HCT116 (cell line): ENCODE results near the gene RFX3. TPM values are rescaled to one million over a fixed set of nuclear protein-coding genes. Genes with fewer than 3 reads are reported as not detected.

Experiments used
- ATAC-seq: fragments of 200-7000 bp; cut with Tn5 transposase; 2 replicates; pipeline ENCODE4 v1.9.1; 2020; ENCODE audit warnings: mild to moderate bottlenecking, moderate library complexity
- BruUV-seq: library from RNA; stranded (reverse); fragments of 400-500 nt; replicated peaks from 2 replicates; lab custom pipeline; 2021; lab: Mats Ljungman, UMichigan
- CTCF ChIA-PET: fragments of 300-600 bp; sonication (Branson Sonifier 250); formaldehyde crosslinking; loops from one replicate; lab custom pipeline; 2021; ENCODE audit warnings: antibody characterized with exemption; lab: Charles Lee
- POLR2A ChIA-PET: fragments of 300-600, 350-600 bp; sonication (Branson Sonifier 250); formaldehyde crosslinking; loops from one replicate; lab custom pipeline; 2021; ENCODE audit warnings: antibody characterized with exemption; lab: Charles Lee
- RAD21 ChIA-PET, 2 experiments: fragments of 300-600 bp; sonication (Branson Sonifier 250); formaldehyde crosslinking; loops; one replicate each; lab custom pipeline; 2023; ENCODE audit warnings: low total read pairs in 2 of 2; ENCODE audit not compliant: uncharacterized antibody in 2 of 2, unreplicated experiment in 2 of 2, low non-redundant PET in 1 of 2; lab: Charles Lee
- DNase-seq: peaks from one replicate; pipeline ENCODE4 v3.0.0-alpha.2; 2010; ENCODE audit warnings: low read depth, low spot score
- H2AFZ ChIP-seq: fragments of 200-600 bp; shearing (Covaris generic), sonication (generic); 2 replicates; pipeline ENCODE4 v1.6.1; 2017; ENCODE audit warnings: low read depth, mixed run types, mixed read lengths, antibody characterized with exemption, low read length; ENCODE audit not compliant: poor library complexity, severe bottlenecking
- H3K27ac ChIP-seq: 2 replicates; pipeline ENCODE4 v1.5.1; 2012; ENCODE audit warnings: low read depth, low read length
- H3K27me3 ChIP-seq: fragments of 200-600 bp; sonication (generic); 2 replicates; pipeline ENCODE4 v1.6.1; 2016; ENCODE audit warnings: mixed run types, low read length, mixed read lengths; ENCODE audit not compliant: insufficient read depth
- H3K36me3 ChIP-seq, 2 experiments: fragments of 200-500 bp in 1 of 2; fragments of 200-600 bp in 1 of 2; sonication (Bioruptor generic) in 1 of 2; sonication (generic) in 1 of 2; 2 replicates each; pipeline versions ENCODE4 v1.5.1 to v1.6.1; 2014 to 2016; ENCODE audit warnings: low read length in 2 of 2, inconsistent platforms in 1 of 2, mixed read lengths in 1 of 2, mixed run types in 1 of 2; ENCODE audit not compliant: insufficient read depth in 2 of 2, control insufficient read depth in 1 of 2
- H3K4me1 ChIP-seq, 2 experiments: fragments of 200-600 bp in 1 of 2; sonication (generic) in 1 of 2; 2 replicates each; pipeline versions ENCODE4 v1.5.1 to v1.6.1; 2012 to 2017; ENCODE audit warnings: low read length in 2 of 2, inconsistent platforms in 1 of 2, mild to moderate bottlenecking in 1 of 2, mixed read lengths in 1 of 2, mixed run types in 1 of 2, moderate library complexity in 1 of 2; ENCODE audit not compliant: insufficient read depth in 2 of 2, control insufficient read depth in 1 of 2
- H3K4me2 ChIP-seq: fragments of 200-600 bp; sonication (generic); 2 replicates; pipeline ENCODE4 v1.6.1; 2017; ENCODE audit warnings: mixed run types, low read length, mixed read lengths
- H3K4me3 ChIP-seq, 2 experiments: fragments of 200-600 bp in 1 of 2; sonication (generic) in 1 of 2; replicated peaks in 1 of 2; 2 replicates each; pipeline ENCODE4 v1.5.1; 2011 to 2016; ENCODE audit warnings: low read length in 2 of 2, control low read depth in 1 of 2, low read depth in 1 of 2, mild to moderate bottlenecking in 1 of 2, mixed read lengths in 1 of 2, mixed run types in 1 of 2
- H3K79me2 ChIP-seq: fragments of 200-600 bp; sonication (generic); 2 replicates; pipeline ENCODE4 v1.6.1; 2017; ENCODE audit warnings: mild to moderate bottlenecking, mixed run types, low read length, moderate library complexity, mixed read lengths; ENCODE audit not compliant: insufficient read depth
- H3K9ac ChIP-seq: fragments of 200-600 bp; sonication (generic); 2 replicates; pipeline ENCODE4 v1.6.1; 2016; ENCODE audit warnings: low read length, mixed read lengths
- H3K9me2 ChIP-seq: fragments of 200-600 bp; sonication (generic), shearing (Covaris generic); 2 replicates; pipeline ENCODE4 v1.6.1; 2017; ENCODE audit warnings: mixed run types, mild to moderate bottlenecking, moderate library complexity; ENCODE audit not compliant: insufficient read depth
- H3K9me3 ChIP-seq, 2 experiments: fragments of 200-500 bp in 1 of 2; fragments of 200-600 bp in 1 of 2; sonication (Bioruptor generic) in 1 of 2; sonication (generic) in 1 of 2; 2 replicates each; pipeline ENCODE4 v1.6.1; 2014 to 2017; ENCODE audit warnings: low read length in 2 of 2, mixed read lengths in 2 of 2, inconsistent platforms in 1 of 2, low read depth in 1 of 2, mild to moderate bottlenecking in 1 of 2, mixed run types in 1 of 2, moderate library complexity in 1 of 2; ENCODE audit not compliant: control insufficient read depth in 1 of 2, insufficient read depth in 1 of 2
- H4K20me1 ChIP-seq: fragments of 200-600 bp; sonication (generic), shearing (Covaris generic); 2 replicates; pipeline ENCODE4 v1.6.1; 2017; ENCODE audit warnings: mixed run types, mild to moderate bottlenecking, moderate library complexity; ENCODE audit not compliant: insufficient read depth
- CBX3 ChIP-seq: IDR thresholded peaks from 2 replicates; pipeline ENCODE4 v1.6.1; 2012; ENCODE audit warnings: low read depth
- CTCF ChIP-seq, 3 experiments: fragments of 200-600 bp in 1 of 3; sonication (generic) in 1 of 3; IDR thresholded peaks in 2 of 3; conservative IDR thresholded peaks in 1 of 3; 2 replicates each; pipeline ENCODE4 v1.5.1; 2012 to 2017; ENCODE audit warnings: low read depth in 2 of 3, low read length in 2 of 3, antibody characterized with exemption in 1 of 3, borderline replicate concordance in 1 of 3, control low read depth in 1 of 3, mild to moderate bottlenecking in 1 of 3, mixed read lengths in 1 of 3, mixed run types in 1 of 3, moderate library complexity in 1 of 3; ENCODE audit not compliant: insufficient read depth in 1 of 3
- EGR1 ChIP-seq: IDR thresholded peaks from 2 replicates; pipeline ENCODE4 v1.6.1; 2012; ENCODE audit warnings: low read depth
- ELF1 ChIP-seq: IDR thresholded peaks from 2 replicates; pipeline ENCODE4 v1.6.1; 2012; ENCODE audit warnings: low read depth, borderline replicate concordance
- EZH2phosphoT487 ChIP-seq: fragments of 200-600 bp; IDR thresholded peaks from 2 replicates; pipeline ENCODE4 v1.6.1; 2018; ENCODE audit warnings: antibody characterized with exemption, borderline replicate concordance
- FOSL1 ChIP-seq: IDR thresholded peaks from 2 replicates; pipeline ENCODE4 v1.6.1; 2012; ENCODE audit warnings: low read depth
- POLR2A ChIP-seq: IDR thresholded peaks from 2 replicates; pipeline ENCODE4 v1.7.0; 2011; ENCODE audit warnings: borderline replicate concordance; ENCODE audit not compliant: insufficient read depth, insufficient read length; ENCODE audit errors: extremely low read depth
- RAD21 ChIP-seq: IDR thresholded peaks from 2 replicates; pipeline ENCODE4 v1.6.1; 2012; ENCODE audit warnings: low read depth, mild to moderate bottlenecking
- SIN3A ChIP-seq: IDR thresholded peaks from 2 replicates; pipeline ENCODE4 v1.6.1; 2012; ENCODE audit warnings: low read depth
- SRF ChIP-seq: IDR thresholded peaks from 2 replicates; pipeline ENCODE4 v1.6.1; 2012; ENCODE audit warnings: low read depth
- YY1 ChIP-seq: IDR thresholded peaks from 2 replicates; pipeline ENCODE4 v1.6.1; 2011; ENCODE audit warnings: low read length, low read depth, moderate library complexity, mild to moderate bottlenecking; ENCODE audit not compliant: insufficient replicate concordance; ENCODE audit errors: extremely low read depth
- intact Hi-C: fragments of 100-400 bp; cut with micrococcal nuclease; formaldehyde crosslinking; loops from 2 replicates; pipeline ENCODE4 v1.10.0; 2022
- total RNA-seq: library from RNA; stranded (reverse); gene quantifications from one replicate; pipeline ENCODE4 v1.2.1, GENCODE V29; 2021; ENCODE audit not compliant: unreplicated experiment
- TF ChIP-seq, protein P1 (sequence below): IDR thresholded peaks from 2 replicates; pipeline ENCODE4 v1.6.1; 2012
- TF ChIP-seq, protein P2 (sequence below): IDR thresholded peaks from 2 replicates; pipeline ENCODE4 v1.6.1; 2012; ENCODE audit warnings: low read depth
- TF ChIP-seq, protein P3 (sequence below): IDR thresholded peaks from 2 replicates; pipeline ENCODE4 v1.6.1; 2012
- TF ChIP-seq, protein P4 (sequence below): IDR thresholded peaks from 2 replicates; pipeline ENCODE4 v1.6.1; 2011; ENCODE audit warnings: mild to moderate bottlenecking, low read length, moderate library complexity; ENCODE audit not compliant: insufficient replicate concordance; ENCODE audit errors: extremely low read depth

RFX3 gene
- total RNA-seq, 1 experiment from 2014 or later: 11.8 TPM

GRCh38 chr9:3323714-3324113 is 202.1 kb downstream of the RFX3 start:
- no peak for TF ChIP-seq RAD21
- TF ChIP-seq, protein P1, sequence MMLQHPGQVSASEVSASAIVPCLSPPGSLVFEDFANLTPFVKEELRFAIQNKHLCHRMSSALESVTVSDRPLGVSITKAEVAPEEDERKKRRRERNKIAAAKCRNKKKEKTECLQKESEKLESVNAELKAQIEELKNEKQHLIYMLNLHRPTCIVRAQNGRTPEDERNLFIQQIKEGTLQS: no peak
- TF ChIP-seq, protein P2, sequence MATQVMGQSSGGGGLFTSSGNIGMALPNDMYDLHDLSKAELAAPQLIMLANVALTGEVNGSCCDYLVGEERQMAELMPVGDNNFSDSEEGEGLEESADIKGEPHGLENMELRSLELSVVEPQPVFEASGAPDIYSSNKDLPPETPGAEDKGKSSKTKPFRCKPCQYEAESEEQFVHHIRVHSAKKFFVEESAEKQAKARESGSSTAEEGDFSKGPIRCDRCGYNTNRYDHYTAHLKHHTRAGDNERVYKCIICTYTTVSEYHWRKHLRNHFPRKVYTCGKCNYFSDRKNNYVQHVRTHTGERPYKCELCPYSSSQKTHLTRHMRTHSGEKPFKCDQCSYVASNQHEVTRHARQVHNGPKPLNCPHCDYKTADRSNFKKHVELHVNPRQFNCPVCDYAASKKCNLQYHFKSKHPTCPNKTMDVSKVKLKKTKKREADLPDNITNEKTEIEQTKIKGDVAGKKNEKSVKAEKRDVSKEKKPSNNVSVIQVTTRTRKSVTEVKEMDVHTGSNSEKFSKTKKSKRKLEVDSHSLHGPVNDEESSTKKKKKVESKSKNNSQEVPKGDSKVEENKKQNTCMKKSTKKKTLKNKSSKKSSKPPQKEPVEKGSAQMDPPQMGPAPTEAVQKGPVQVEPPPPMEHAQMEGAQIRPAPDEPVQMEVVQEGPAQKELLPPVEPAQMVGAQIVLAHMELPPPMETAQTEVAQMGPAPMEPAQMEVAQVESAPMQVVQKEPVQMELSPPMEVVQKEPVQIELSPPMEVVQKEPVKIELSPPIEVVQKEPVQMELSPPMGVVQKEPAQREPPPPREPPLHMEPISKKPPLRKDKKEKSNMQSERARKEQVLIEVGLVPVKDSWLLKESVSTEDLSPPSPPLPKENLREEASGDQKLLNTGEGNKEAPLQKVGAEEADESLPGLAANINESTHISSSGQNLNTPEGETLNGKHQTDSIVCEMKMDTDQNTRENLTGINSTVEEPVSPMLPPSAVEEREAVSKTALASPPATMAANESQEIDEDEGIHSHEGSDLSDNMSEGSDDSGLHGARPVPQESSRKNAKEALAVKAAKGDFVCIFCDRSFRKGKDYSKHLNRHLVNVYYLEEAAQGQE: no peak
- no peak for TF ChIP-seq POLR2A
- TF ChIP-seq CBX3: no peak
- no peak for TF ChIP-seq SIN3A
- TF ChIP-seq, protein P3, sequence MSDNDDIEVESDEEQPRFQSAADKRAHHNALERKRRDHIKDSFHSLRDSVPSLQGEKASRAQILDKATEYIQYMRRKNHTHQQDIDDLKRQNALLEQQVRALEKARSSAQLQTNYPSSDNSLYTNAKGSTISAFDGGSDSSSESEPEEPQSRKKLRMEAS: no peak
- no peak for TF ChIP-seq EZH2phosphoT487
- no peak for TF ChIP-seq EGR1
- no peak for TF ChIP-seq ELF1
- TF ChIP-seq FOSL1: no peak
- TF ChIP-seq SRF: no peak
- no peak for TF ChIP-seq YY1
- TF ChIP-seq, protein P4, sequence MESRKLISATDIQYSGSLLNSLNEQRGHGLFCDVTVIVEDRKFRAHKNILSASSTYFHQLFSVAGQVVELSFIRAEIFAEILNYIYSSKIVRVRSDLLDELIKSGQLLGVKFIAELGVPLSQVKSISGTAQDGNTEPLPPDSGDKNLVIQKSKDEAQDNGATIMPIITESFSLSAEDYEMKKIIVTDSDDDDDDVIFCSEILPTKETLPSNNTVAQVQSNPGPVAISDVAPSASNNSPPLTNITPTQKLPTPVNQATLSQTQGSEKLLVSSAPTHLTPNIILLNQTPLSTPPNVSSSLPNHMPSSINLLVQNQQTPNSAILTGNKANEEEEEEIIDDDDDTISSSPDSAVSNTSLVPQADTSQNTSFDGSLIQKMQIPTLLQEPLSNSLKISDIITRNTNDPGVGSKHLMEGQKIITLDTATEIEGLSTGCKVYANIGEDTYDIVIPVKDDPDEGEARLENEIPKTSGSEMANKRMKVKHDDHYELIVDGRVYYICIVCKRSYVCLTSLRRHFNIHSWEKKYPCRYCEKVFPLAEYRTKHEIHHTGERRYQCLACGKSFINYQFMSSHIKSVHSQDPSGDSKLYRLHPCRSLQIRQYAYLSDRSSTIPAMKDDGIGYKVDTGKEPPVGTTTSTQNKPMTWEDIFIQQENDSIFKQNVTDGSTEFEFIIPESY: no peak
- TF ChIP-seq CTCF (IDR thresholded peaks at IDR 0.05 in 2 of 3, conservative IDR thresholded peaks at IDR 0.05 in 1 of 3; ENCODE audit: borderline replicate concordance in 1 of 3, insufficient read depth in 1 of 3, low read depth in 2 of 3, low read length in 2 of 3): no peak
- TF ChIP-seq, all 23 proteins: peak for 0
- no peak overlapping the region for H2AFZ ChIP-seq

More at GRCh38 chr9:3323714-3324113, 202.1 kb downstream of the RFX3 start:
- H4K20me1 ChIP-seq: no peaks in the 10 kb centered on the region; the same call in 1 of the 2 replicates
- no peak overlapping the region for H3K4me2 ChIP-seq
- no peaks in the 10 kb centered on the region for H3K36me3 ChIP-seq
- no peaks in the 10 kb centered on the region for H3K9me2 ChIP-seq
- ChIA-PET CTCF (no interaction called here), RAD21 (no interaction called here), POLR2A (no interaction called here)
- H3K79me2 ChIP-seq: no peaks in the 10 kb centered on the region
- H3K4me1 ChIP-seq: no peaks in the 10 kb centered on the region
- H3K9me3 ChIP-seq: no peaks in the 10 kb centered on the region
- no peak overlapping the region for H3K4me3 ChIP-seq
- intact Hi-C loops: no loop called here
- H3K9ac ChIP-seq: no peak overlapping the region
- no peak overlapping the region for H3K27ac ChIP-seq
- ATAC-seq (no peak), DNase-seq (no peak)
- BruUV-seq: no TSS peak
- no peaks in the 10 kb centered on the region for H3K27me3 ChIP-seq
